ENCODE measurements around the gene CDKN3.

- TF ChIP-seq CTCF (conservative IDR thresholded peaks at IDR 0.05; ENCODE audit: low read length) (no peak), EZH2phosphoT487 (IDR thresholded peaks at IDR 0.05; ENCODE audit: borderline replicate concordance) (no peak)
These were observed 11.3 kb upstream of the CDKN3 start for GRCh38 chr14:54385556-54385955.

Data from Loucy (cell line).